Regular cardiac myocyte (primary cell): ENCODE data around the gene CNPY1. TPM values are rescaled to one million over a fixed set of nuclear protein-coding genes. Genes with fewer than 3 reads are reported as not detected.

Source experiments
- total RNA-seq: library from RNA; depleted of rRNA; stranded (reverse); fragments of >200 nt; gene quantifications from 2 replicates; pipeline ENCODE4 v1.2.3, GENCODE V29; 2014

CNPY1 gene
- not detected in 2 replicates for total RNA-seq

GRCh38 chr7:155546449-155546848, at the start of gene CNPY1:
Gene CNPY1 (minus strand): TSS chr7:155546559. CDS start chr7:155545929, 630 bp downstream.

GRCh38 chr7:155458111-155458877, 88.1 kb downstream of the CNPY1 start, which contains the start of gene EN2:
Gene EN2 (plus strand): TSS chr7:155458129. CDS start chr7:155458378, 249 bp downstream.

Other genes with a start within 250 kb of the CNPY1 start
- gene INSIG1, start 248.7 kb downstream of the CNPY1 start, total RNA-seq, result 52.1 and 77.5 TPM in 2 replicates
- not detected in 2 replicates for gene EN2, start 88.4 kb downstream of the CNPY1 start, total RNA-seq
- gene RBM33, start 98.1 kb upstream of the CNPY1 start, total RNA-seq, result 17.4 and 19.7 TPM in 2 replicates